Colonic mucosa (tissue), 4 donors: Measurements from ENCODE around the gene ANKRD34A. TPM values are rescaled to one million over a fixed set of nuclear protein-coding genes. Genes with fewer than 3 reads are reported as not detected.
A peak's percentile ranks its signal among the peaks of the same experiment; 100 is the strongest.

Experiments used
- DNase-seq: peaks from one replicate; pipeline ENCODE4 v3.0.0-alpha.2; 2020
- H3K27ac ChIP-seq: fragments of 200-600 bp; one replicate; pipeline ENCODE4 v1.8.0; 2021
- H3K27me3 ChIP-seq: fragments of 200-600 bp; one replicate; pipeline ENCODE4 v1.8.0; 2021
- H3K36me3 ChIP-seq: fragments of 200-600 bp; one replicate; pipeline ENCODE4 v1.8.0; 2021
- H3K4me1 ChIP-seq: fragments of 200-600 bp; one replicate; pipeline ENCODE4 v1.8.0; 2021; ENCODE audit warnings: mild to moderate bottlenecking
- H3K4me3 ChIP-seq: fragments of 200-600 bp; one replicate; pipeline ENCODE4 v1.8.0; 2021
- H3K9ac ChIP-seq, 2 donors: one replicate each; pipeline ENCODE4 v1.7.0; 2013; ENCODE audit warnings: control low read depth in 2 of 2, low read depth in 2 of 2, low read length in 2 of 2
- H3K9me3 ChIP-seq: fragments of 200-600 bp; one replicate; pipeline ENCODE4 v1.8.0; 2021
- CTCF ChIP-seq: fragments of 200-600 bp; IDR thresholded peaks from one replicate; pipeline ENCODE4 v1.8.0; 2022; ENCODE audit warnings: antibody characterized with exemption, mild to moderate bottlenecking
- intact Hi-C: fragments of 100-400 bp; cut with DNase I; formaldehyde crosslinking; loops from one replicate; pipeline ENCODE4 v1.14.1; 2022
- total RNA-seq, 2 donors: library from RNA; stranded (reverse); fragmentation: NEBNext Ultra II Directional in 1 of 2; extraction: Animal tissue kit (Norgen Biotek cat#: 25700) in 1 of 2; gene quantifications; one replicate each; pipeline ENCODE4 v1.2.1, GENCODE V29; 2021
- donor health status: healthy.
- donor health status: DM: no; HTN: no; CAD: no.
- donor health status: DM: no; HTN: no; CAD: no.

ANKRD34A gene
- total RNA-seq, 2 donors from 2014 or later = 0.21 to 0.44 TPM

- Histone ChIP-seq H3K4me3 (peak overlapping the region; percentile 79), H3K9me3 (no peaks in the 10 kb centered on the region), H3K27ac (peak overlapping the region; percentile 94), H3K36me3 (peaks cover 9% of the 10 kb centered on the region), H3K4me1 (peaks cover 4% of the 10 kb centered on the region), H3K9ac (peak overlapping the region; percentile 45 to 100), H3K27me3 (no peaks in the 10 kb centered on the region)
- intact Hi-C loops = no loop called here
- no peak for DNase-seq
- TF ChIP-seq CTCF = no peak
Observed at GRCh38 chr1:145992958-145993617, 28.7 kb upstream of the ANKRD34A start.

GRCh38 chr1:145992502-145992936, 28.1 kb upstream of the ANKRD34A start:
- TF ChIP-seq CTCF = no peak
- intact Hi-C loops = no loop called here
- H3K36me3 ChIP-seq = peaks cover 9% of the 10 kb centered on the region
- H3K27ac ChIP-seq = peak overlapping the region; percentile 94
- H3K9me3 ChIP-seq = no peaks in the 10 kb centered on the region
- H3K27me3 ChIP-seq = no peaks in the 10 kb centered on the region
- peak overlapping the region; percentile 45 to 100 for H3K9ac ChIP-seq
- H3K4me1 ChIP-seq = no peaks in the 10 kb centered on the region
- peak overlapping the region; percentile 79 for H3K4me3 ChIP-seq
- DNase-seq = peak; percentile 29

GRCh38 chr1:145991735-145992412, 27.5 kb upstream of the ANKRD34A start:
- no peak for TF ChIP-seq CTCF
- Histone ChIP-seq H3K4me1 (no peaks in the 10 kb centered on the region), H3K9me3 (no peaks in the 10 kb centered on the region), H3K27ac (peak overlapping the region; percentile 94), H3K27me3 (no peaks in the 10 kb centered on the region), H3K36me3 (peaks cover 9% of the 10 kb centered on the region), H3K4me3 (no peak overlapping the region), H3K9ac (peak overlapping the region in 1 of 2 donors; percentile 38)
- intact Hi-C loops = no loop called here
- no peak for DNase-seq

- no peaks in the 10 kb centered on the region for H3K27me3 ChIP-seq
- H3K9ac ChIP-seq = peak overlapping the region in 1 of 2 donors; percentile 8
- no peak overlapping the region for H3K4me3 ChIP-seq
- no peaks in the 10 kb centered on the region for H3K9me3 ChIP-seq
- DNase-seq = no peak
- no peaks in the 10 kb centered on the region for H3K4me1 ChIP-seq
- intact Hi-C loops = no loop called here
- peaks cover 9% of the 10 kb centered on the region for H3K36me3 ChIP-seq
- no peak for TF ChIP-seq CTCF
- H3K27ac ChIP-seq = peak overlapping the region; percentile 94
Observed at GRCh38 chr1:145990249-145990855, 26.0 kb upstream of the ANKRD34A start.

GRCh38 chr1:145988773-145989172, 24.4 kb upstream of the ANKRD34A start:
- H3K27me3 ChIP-seq = no peaks in the 10 kb centered on the region
- TF ChIP-seq CTCF = no peak
- no peaks in the 10 kb centered on the region for H3K4me1 ChIP-seq

More at GRCh38 chr1:145988773-145989172, 24.4 kb upstream of the ANKRD34A start:
- Histone ChIP-seq H3K36me3 (no peaks in the 10 kb centered on the region), H3K9ac (no peak overlapping the region), H3K4me3 (no peak overlapping the region), H3K27ac (peak overlapping the region; percentile 16), H3K9me3 (no peaks in the 10 kb centered on the region)
- no peak for DNase-seq
- intact Hi-C loops = no loop called here
